Erythroblast (primary cell): ENCODE measurements around the gene MBD3L4.

Experiments
- GATA1 ChIP-seq: IDR thresholded peaks from 2 replicates; pipeline ENCODE4 v1.6.1; 2011; ENCODE audit warnings: low read depth, mild to moderate bottlenecking, control low read depth, low read length, moderate library complexity
- POLR2A ChIP-seq: IDR thresholded peaks from 2 replicates; pipeline ENCODE4 v1.6.1; 2011; ENCODE audit warnings: mild to moderate bottlenecking, low read length

DNA sequence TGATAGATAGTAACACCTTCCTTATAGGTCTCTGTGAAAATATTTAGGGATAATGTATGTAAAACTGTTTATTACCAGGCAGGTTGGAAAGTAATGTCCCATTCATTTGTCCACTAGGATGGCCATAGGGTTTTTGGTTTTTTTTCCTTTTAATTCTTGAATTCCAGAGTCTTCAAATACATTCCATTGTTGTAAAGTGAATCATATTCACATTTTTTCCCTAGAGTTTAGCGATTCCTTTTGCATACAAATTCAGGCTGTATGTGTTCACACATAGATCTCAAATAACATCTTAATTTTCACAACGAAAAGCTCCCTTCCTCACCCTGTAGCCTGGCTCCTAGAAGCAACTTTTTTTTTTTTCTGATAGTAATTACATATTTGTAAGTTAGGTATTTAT, 27.7 kb upstream of the MBD3L4 start:
- TF ChIP-seq POLR2A (no peak), GATA1 (no peak)
